ENCODE measurements around the gene EZH2.

The EZH2 gene

DNA sequence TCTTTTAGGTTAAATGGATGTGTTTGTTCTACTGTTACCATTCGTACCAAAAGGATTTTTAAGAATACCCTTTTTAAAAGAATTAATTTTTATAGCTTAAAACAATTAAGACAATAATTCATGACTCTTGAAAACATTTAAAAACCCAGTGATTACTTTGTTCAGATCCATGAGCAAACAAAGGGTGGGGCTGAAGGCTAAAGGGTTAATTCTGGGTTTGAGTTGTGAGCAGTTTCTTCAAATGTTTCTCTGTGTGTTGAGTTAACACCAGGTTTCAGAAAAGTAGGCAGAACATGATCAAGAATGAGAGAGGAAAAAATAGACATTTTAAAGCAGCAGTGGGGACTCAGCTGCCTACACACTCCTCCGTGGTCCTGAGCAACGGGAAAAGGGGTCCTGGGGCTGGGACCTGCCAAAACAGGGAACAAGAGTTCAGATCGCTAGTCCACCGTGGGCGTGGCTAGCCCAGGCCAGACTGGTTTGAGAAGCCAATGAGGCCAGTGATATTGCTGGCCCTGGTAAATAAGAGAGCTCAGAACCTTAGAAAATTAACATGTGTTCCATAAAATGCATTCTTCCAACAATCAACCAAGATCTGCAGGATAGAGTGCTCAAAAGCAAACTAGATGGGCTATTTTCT, 14.9 kb upstream of the EZH2 start:
- no peak for DNase-seq

DNA sequence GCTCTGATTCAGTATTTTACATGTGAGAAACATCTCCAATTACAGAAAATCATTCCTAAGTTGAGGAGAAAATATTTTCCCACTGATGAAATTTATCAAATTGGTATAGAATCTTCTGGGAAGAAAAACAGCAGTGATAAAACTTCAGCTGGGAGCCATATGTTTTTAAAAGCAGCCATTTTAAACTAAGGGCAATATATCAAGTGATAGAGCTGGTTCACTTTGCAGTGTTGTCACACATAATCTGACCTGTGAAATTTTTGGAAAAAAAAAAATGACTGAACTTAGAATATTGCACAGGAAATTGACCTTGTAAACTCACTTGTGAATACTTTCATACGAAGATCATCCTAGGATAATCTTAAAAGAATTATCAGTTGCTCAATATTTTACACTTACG, 10.5 kb upstream of the EZH2 start:
- DNase-seq: peak; percentile 14

DNA sequence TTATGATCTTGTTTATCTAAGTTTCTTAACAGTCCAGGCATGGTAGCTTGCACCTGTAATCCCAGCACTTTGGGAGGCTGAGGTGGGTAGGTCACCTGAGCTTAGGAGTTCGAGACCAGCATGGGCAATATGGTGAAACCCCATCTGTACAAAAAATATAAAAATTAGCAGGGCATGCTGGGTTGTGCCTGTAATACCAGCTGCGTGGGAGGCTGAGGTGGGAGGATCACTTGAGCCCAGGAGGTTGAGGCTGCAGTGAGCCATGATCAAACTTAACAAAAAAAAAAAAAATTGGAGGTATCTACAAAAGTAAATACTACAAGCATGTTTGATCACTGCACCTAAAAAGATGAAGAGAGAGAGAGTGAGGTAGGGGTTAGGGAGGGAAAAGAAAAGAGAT, 9.0 kb upstream of the EZH2 start:
- DNase-seq: no peak

DNA sequence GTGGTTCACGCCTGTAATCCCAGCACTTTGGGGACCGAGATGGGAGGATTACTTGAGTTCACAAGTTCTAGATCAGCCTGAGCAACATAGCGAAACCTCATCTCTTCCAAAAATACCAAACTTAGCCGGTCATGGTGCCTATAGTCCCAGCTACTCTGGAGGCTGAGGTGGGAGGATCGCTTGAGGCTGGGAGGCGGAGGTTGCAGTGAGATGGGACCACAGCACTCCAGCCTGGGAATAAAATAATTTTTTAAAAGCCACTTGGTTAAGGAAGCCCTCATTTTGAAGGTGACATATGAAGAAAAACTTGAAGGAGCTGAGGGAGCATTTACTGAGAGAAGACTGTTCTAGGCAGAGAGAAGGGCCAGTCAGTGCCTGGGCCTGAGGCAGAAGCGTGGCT, 4.2 kb upstream of the EZH2 start:
- no peak for DNase-seq

DNA sequence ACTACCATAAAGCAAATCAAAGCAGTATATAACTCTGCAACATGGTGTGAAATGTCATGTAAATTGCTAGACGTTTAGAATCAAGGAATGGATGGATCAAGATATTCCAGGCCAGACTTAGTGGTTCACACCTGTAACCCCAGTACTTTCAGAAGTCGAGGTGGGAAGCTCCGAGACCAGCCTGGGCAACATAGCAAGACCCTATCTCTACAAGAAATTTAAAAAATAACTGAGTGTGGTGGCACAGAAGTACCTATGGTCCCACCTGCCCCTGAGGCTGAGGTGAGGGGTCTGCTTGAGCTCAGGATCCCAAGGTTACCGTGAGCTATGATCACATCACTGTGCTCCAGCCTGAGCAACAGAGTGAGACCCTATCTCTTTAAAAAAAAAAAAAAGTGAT, 2.8 kb upstream of the EZH2 start:
- no peak for DNase-seq

DNA sequence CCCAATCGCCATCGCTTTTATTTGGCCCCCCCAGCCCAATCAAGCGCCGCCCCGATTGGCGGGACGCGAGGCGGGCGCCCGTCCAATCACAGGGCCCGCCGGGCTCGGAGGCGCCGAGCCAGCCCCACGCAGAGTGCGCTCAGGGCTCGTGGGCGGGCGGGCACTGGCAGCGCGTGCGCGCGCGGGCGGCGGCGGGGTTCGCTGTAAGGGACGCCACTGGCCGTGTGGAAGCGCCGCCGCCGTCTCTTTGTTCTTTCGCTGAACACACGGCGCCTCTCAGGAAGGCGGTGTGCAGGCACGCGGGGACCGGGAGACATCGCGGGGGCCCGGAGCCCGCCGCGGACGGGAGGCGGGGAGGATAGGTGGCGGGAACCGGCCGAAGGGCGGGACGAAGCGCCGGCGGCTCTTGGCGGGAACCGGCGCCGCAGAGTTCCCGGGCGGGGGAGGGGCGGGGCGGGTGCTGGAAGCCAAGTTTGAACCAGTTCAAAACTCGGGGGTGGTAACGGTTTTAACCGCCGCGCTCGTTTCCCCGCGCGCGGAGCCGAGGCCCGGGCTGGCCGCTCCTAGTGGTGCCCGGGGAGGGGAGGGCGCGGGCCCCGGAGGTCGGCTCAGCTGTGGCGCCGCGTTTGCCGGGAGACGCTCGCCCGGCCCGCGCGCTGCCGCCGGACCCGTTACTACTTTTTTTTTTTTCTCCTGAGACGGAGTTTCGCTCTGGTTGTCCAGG, 370 bp upstream of the EZH2 start:
- peak; percentile 94 for DNase-seq

DNA sequence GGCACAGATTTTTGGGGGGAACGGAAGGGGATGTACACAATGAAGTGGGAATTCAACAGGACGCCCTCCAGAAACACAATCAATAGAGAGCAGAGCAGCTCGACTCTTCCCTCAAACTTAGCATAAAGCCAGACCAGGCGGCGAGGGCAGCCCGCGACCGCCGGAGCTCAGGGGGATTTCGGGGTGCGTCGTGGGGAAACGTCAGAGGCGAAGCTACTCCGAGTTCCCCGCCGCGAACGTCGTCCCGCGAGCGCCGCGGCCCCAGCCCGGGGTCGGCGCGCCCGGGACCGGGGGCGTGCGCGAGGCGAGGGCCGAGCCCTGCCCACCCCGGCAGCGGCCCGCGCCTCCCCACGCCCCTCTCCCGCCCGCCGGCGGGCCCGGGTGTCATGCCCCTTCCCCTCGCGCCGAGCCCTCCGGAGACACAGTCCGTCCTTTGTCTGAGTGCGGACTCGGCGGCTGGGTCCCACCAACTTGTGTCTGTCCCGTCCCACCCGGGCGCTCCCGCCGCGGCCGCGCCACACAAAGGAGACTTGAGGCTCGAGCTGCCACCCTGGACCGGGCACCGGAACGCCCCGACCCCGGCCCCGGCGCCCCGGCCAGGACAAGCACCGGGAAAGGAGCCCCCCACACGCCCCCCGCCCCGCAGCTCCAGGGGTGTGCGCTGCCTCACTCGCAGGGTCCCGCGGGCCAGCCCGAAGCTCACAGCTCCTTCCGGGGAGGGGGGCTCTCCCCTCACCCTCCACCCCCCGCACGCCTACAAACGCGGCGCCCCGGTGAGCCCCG, 634 bp downstream of the EZH2 start:
- peak; percentile 4 for DNase-seq

DNA sequence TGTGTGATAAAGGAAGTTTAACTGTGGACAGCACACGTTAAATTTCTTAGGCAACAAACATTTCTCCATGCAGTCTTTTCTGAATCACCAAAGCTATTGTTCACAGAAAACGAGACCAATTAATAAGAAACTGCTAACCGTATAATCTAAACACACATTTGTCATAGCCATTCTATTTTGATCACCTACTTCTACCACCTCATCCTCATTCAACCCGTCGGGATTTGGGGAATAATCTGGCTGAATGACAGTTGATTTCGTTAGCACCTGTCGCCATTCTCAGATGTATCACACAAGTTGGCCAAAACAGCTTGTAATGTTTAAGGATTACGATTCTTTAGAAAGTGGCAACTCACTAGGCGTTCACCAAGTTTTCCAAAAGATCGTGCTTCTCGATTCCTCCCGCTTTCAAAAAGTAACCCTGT, 1.2 kb downstream of the EZH2 start:
- DNase-seq: no peak

DNA sequence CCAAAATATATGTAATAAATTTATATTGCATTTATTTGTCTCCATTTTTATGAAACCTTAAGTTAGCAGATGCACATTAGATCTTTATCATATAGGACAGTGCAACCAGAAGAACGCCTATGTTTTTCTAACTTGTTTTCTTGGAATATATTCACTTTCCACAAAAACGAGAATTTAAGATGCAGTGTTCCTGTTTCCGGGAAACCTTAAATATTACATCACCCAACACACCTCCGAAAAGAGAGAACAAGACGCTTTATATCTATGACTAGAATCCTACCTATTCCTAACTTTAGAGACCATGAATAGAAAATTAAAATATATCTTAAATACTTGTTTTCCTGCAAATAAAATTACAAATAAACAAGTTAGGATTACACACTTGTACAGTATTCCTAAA, 1.9 kb downstream of the EZH2 start:
- no peak for DNase-seq

DNA sequence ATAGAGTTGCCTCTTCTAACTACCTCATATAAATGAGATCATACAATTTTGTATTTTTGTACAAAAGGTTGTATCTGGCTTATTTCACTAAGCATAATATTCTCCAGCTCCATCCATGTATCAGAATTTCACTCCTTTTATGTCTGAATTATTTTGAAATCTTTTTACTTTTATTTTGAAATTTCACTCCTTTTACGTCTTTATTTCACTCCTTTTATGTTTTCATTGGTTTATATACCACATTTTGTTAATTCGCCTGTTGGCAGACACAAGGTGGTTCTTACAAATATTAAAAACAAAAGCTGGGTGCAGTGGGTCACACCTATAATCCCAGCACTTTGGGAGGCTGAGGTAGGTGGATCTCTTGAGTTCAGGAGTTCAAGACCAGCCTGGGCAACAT, 5.8 kb downstream of the EZH2 start:
- no peak for DNase-seq

DNA sequence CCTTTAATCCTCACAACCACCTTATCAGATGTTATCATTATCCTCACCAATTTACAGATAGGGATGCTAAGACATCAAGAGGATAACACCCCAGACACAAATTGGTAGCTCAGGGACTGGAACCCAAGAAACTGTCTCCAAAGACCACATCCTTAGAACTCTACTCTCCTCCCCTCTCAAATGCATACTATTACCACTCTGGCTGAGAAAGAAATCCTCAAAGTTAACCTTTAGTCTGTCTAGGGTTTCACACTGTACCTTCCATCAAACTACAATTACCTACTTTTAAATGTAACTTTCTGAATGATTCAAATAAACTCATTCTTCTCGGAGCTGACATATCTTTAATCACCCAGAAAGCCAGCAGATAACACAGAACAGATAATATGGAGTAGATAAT, 6.6 kb downstream of the EZH2 start:
- no peak for DNase-seq

DNA sequence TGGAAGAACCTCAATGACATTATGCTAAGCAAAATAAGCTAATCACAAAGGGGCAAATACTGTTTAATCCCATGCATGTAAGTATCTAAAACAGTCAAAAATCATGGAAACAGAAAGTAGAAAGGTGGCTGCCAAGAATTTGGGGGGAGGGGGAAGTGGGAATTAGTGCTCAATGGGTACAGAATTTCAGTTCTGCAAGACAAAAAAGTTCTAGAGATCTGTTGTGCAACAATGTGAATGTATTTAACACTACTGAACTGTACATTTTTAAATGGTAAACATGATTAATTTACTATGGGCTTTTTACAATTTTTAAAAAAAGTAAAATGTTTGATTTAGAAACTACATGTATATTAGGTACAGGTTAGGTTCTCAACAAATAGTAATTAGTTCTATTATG, 11.9 kb downstream of the EZH2 start:
- DNase-seq: no peak

DNA sequence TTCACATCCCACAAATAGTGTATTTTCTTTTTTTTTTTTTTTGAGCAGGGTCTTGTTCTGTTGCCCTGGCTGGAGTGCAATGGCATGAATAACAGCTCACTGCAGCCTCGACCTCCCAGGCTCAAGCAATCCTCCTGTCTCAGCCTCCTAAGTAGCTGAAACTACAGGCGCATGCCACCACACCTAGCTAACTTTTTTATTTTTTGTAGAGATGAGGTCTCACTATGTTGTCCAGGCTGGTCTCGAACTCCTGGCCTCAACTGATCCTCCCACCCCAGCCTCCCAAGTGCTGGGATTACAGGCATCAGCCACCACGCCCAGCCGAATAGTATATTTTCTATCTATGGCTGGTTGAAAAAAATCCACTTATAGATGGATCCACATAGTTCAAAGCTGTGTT, 12.5 kb downstream of the EZH2 start:
- no peak for DNase-seq

DNA sequence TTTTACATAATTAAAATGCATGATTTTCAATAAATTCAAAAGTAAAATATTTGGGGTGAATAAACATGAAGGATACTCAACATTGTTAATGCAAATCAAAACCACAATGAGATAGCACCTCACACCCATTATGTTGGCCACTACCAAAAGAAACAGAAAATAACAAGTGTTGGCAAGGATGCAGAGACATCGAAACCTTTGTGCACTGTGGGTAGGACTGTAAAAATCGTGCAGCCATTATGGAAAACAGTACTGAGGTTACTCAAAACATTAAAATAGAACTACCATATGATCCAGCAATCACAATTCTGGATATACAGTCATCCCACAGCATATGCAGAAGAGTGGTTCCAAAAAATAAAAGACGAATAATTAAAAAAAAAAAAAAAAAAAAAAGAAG, 13.1 kb downstream of the EZH2 start:
- DNase-seq: no peak

DNA sequence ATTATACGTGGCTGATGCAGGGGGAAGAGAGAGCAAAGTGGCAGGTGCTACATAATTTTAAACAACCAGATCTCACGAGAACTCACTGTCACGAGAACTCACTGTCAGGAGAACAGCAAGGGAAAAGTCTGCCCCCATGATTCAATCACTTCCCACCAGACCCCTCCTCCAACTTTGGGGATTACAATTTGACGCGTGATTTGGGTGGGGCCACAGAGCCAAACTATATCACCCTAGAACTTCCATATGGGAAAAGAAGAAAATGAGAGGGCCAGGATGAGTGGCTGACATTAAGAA, 15.8 kb downstream of the EZH2 start:
- DNase-seq: no peak

DNA sequence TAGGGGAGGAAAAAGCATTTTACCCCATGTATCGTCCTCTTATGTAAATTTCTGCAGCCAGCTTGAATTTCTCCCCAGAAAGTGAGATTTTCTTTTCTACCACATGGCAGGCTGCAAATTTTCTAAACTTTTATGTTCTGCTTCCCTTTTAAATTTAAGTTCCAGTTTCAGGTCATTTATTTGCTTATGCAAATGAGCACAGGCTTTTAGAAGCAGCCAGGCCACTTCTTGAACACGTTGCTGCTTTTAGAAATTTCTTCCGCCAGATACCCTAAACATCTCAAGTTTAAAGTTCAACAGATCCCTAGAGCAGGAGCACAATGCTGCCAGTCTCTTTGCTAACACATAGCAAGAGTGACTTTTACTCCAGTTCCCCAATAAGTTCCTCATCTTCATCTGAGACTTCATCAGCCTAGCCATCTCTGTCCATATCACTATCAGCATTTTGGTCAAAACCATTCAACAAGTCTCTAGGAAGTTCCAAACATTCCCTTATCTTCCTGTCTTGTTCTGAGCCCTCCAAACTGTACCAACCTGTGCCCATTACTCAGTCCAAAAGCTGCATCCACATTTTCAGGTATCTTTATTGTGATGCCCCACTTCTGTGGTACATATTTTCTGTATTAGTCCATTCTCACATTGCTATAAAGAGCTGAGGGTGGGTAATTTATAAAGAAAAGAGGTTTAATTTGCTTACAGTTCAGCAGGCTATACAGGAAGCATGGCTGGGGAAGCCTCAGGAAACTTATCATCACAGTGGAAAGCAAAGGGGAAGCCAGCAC, 16.3 kb downstream of the EZH2 start:
- DNase-seq: no peak

DNA sequence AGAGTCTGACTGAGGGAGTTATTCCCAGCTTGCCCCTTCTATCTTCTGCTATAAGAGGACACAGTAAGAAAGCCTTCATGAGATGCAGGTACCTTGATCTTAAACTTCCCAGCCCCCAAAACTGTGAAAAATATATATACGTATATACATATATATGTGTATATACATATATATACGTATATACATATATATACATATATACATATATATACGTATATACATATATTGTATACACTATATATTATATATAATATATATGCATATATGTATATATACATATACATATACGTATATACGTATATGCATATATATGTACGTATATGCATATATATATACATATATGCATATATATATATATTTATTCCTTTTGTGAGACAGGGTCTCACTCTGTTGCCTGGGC, 17.7 kb downstream of the EZH2 start:
- DNase-seq: no peak

DNA sequence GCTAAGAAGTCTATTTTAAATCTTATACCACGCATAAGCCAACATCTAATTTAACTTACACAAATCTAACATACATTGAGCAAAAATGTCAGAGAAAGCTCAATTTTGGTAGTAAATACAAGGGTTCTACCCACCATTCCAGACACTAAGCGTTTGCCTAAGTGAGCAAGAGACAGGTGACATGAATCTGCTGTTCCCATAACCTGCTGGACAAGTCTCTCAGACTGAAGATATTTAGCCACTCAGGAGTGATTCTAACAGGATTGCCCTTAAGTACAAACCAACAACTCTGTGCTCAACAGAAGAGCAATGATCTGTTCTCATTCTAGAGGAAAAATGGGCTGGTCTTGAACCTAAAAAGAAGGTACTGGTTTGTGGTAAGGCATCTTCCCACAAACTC, 18.8 kb downstream of the EZH2 start:
- DNase-seq: no peak

DNA sequence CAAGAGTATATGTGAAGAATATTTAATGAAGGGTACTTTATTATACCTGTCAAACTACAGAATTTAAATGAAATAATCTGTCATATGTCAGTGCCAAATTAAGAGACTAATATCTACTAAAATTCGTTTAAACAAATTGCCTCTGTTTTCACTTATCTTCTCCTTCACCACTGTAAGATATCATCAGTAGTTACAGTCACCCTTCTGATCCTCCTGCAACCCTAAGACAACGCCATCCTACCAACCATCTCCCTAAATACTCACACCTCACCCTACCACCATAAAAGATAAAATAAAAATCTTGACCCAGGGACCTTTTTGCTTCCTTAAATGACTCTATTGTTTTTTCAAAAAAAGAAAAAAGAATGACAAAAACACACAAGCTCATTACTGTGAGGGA, 20.8 kb downstream of the EZH2 start:
- DNase-seq: no peak

DNA sequence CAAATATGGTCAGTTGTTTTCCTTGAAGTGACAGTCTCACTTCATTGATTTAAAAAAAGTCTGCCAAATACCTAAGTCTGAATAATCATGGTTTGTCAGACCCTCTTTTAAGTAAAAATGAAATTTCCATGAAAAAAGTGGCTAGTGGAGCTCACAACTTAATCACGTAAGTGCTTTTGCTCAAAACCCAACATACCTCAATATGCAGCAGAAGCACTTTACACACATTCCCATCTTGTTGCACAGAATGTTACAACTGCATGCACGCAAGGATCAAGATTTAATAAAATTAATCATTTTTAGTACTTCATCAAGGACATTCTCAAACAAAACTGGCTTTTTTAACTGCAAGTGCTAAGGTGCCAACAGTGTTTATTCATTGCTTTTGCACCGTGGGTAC, 21.6 kb downstream of the EZH2 start:
- no peak for DNase-seq

DNA sequence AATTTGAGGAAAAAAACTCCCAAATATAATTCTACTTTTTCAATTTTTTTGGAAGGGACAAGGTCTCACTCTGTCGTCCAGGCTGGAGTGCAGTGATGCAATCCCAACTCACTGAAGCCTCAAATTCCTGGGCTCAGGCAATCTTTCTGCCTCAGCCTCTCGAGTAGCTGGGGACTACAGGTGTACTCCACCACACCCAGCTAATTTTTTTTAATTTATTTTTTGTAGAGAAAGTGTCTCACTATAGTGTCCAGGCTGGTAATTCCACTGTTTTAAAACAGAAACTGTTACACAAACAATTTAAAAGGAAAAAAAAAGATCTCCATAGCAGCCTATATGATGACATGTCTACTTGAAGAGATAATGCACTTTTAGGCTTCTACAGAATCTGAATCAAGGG, 25.6 kb downstream of the EZH2 start:
- DNase-seq: no peak

DNA sequence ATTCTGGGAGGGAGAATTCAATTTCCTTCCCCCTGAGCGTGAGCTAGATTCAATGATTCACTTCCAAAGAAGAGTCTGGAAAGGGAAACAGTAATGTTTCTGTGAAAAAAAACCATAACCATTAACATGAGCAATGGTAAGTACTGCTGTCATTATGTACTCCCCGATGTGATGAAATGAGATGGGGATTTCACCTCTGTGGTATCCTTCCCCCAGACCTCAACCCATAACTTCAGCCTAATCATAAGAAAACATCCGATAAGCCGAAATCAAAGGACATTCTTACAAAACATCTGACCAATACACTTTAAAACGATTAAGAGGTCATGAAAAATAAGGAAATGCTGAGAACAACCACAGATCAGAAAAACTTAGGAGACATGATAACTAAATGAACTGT, 27.2 kb downstream of the EZH2 start:
- DNase-seq: no peak

DNA sequence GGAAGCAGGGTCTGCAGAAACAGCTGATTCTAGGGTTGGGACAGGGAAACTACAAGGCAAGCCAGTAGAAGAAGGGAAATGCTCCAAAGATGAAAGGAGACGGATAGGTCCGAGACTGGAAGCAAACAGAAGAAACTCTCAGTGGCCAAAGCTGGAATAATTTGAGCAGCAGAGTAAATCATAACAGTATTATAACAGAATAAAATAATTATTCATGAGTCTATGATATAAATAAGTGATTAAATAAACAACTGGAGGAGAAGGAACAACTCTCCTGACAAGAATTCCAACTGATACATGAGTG, 27.6 kb downstream of the EZH2 start:
- no peak for DNase-seq

DNA sequence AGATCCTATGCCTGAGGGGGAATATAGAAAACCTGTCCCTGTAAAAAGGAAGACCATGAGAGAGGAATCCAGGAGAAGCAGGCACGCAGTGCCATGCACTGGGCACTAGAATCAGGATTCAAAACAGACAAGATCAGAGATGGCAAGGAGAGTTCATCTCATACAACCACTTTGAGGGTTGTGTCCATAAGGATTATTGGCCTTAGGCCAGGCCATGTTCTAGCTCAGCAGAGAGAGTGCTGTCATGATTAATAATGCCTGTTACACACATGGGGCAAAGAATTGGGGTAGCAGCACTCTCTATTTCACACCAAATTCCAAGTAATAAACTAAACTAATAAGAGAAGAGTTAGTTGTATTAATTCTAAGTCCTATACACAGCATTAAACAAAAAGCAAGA, 29.1 kb downstream of the EZH2 start:
- no peak for DNase-seq

Data from fibroblast of skin of scalp (primary cell).